Measurements from ENCODE around the gene ITFG1. TPM values are rescaled to one million over a fixed set of nuclear protein-coding genes. Genes with fewer than 3 reads are reported as not detected.

ITFG1 gene
- total RNA-seq, 1 donor from 2014 or later: 58.2 TPM

DNA sequence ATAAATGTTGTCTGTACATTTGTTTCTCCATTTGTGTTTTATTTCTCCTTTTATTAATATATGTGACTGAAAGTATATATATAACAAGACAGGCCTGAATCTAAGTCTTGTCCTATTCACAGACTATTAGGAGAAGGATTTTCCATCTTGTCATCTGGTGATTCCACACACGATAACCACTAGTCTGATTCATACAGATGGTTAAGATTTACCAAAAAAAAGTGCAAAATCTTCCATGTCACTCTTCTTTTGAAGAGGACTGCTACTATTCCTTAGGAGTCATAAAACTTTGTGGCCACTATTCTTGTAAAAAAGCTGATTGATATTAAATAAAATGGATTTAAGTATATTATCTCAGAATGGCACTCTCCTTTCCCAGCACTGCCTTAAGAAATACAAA is 156.3 kb downstream of the ITFG1 start:
- TF ChIP-seq, protein P1, sequence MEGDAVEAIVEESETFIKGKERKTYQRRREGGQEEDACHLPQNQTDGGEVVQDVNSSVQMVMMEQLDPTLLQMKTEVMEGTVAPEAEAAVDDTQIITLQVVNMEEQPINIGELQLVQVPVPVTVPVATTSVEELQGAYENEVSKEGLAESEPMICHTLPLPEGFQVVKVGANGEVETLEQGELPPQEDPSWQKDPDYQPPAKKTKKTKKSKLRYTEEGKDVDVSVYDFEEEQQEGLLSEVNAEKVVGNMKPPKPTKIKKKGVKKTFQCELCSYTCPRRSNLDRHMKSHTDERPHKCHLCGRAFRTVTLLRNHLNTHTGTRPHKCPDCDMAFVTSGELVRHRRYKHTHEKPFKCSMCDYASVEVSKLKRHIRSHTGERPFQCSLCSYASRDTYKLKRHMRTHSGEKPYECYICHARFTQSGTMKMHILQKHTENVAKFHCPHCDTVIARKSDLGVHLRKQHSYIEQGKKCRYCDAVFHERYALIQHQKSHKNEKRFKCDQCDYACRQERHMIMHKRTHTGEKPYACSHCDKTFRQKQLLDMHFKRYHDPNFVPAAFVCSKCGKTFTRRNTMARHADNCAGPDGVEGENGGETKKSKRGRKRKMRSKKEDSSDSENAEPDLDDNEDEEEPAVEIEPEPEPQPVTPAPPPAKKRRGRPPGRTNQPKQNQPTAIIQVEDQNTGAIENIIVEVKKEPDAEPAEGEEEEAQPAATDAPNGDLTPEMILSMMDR (IDR thresholded peaks at IDR 0.05): no peak
- peaks cover 4% of the 10 kb centered on the region for H3K36me3 ChIP-seq
- no peak overlapping the region for H3K27ac ChIP-seq
- ATAC-seq: no peak
- no peak overlapping the region for H3K4me3 ChIP-seq
- no peaks in the 10 kb centered on the region for H3K27me3 ChIP-seq
- intact Hi-C loops (cut with DNase I): no loop called here
- DNase-seq: no peak
- no peaks in the 10 kb centered on the region for H3K4me1 ChIP-seq
- H3K9me3 ChIP-seq: no peaks in the 10 kb centered on the region

DNA sequence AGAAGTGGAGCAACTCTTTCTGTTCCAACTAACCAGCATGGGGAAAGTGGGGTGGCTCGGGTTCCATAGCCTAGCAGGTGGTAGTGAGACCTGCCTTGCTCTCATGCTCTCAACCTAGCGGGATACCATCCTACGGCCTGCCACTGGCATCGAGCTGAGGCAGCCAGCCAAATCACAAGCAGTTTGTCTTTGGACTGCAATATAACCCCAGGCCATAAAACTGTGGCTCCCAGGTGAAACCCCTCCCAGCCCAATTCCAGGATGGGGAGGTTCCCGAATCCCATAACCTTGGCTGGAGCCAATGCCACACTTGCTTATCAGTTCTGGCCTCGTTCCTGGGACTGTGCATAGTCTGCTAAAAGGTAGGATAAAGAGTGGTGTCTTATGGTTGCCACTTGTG is 161.3 kb downstream of the ITFG1 start:
- intact Hi-C loops (cut with DNase I): no loop called here
- DNase-seq: no peak

GRCh38 chr16:47284999-47285398 is 175.9 kb downstream of the ITFG1 start:
- Histone ChIP-seq H3K27ac (no peak overlapping the region), H3K36me3 (no peaks in the 10 kb centered on the region), H3K4me3 (no peak overlapping the region), H3K4me1 (no peaks in the 10 kb centered on the region), H3K27me3 (no peaks in the 10 kb centered on the region), H3K9me3 (no peaks in the 10 kb centered on the region)
- TF ChIP-seq, protein P1 (IDR thresholded peaks at IDR 0.05): no peak
- intact Hi-C loops (cut with DNase I): no loop called here
- DNase-seq (no peak), ATAC-seq (no peak)

More for the DNA sequence above, 161.3 kb downstream of the ITFG1 start:
- H3K27ac ChIP-seq: no peak overlapping the region
- H3K4me1 ChIP-seq: no peaks in the 10 kb centered on the region
- no peak for ATAC-seq
- H3K27me3 ChIP-seq: no peaks in the 10 kb centered on the region
- no peaks in the 10 kb centered on the region for H3K9me3 ChIP-seq
- no peak overlapping the region for H3K4me3 ChIP-seq
- peaks cover 4% of the 10 kb centered on the region for H3K36me3 ChIP-seq
- TF ChIP-seq, protein P1 (IDR thresholded peaks at IDR 0.05): no peak

GRCh38 chr16:47278306-47278970 is 182.4 kb downstream of the ITFG1 start:
- Histone ChIP-seq H3K4me3 (no peak overlapping the region), H3K27ac (no peak overlapping the region), H3K36me3 (no peaks in the 10 kb centered on the region), H3K27me3 (no peaks in the 10 kb centered on the region), H3K4me1 (no peaks in the 10 kb centered on the region), H3K9me3 (no peaks in the 10 kb centered on the region)
- intact Hi-C loops (cut with DNase I): no loop called here
- no peak for DNase-seq
- TF ChIP-seq, protein P1 (IDR thresholded peaks at IDR 0.05): no peak
- ATAC-seq: no peak

GRCh38 chr16:47276522-47276921 is 184.3 kb downstream of the ITFG1 start:
- no peak overlapping the region for H3K4me3 ChIP-seq
- no peaks in the 10 kb centered on the region for H3K9me3 ChIP-seq
- no peaks in the 10 kb centered on the region for H3K27me3 ChIP-seq
- intact Hi-C loops (cut with DNase I): no loop called here
- no peak for DNase-seq
- TF ChIP-seq, protein P1 (IDR thresholded peaks at IDR 0.05): no peak
- no peaks in the 10 kb centered on the region for H3K36me3 ChIP-seq
- H3K4me1 ChIP-seq: no peaks in the 10 kb centered on the region
- ATAC-seq: no peak
- no peak overlapping the region for H3K27ac ChIP-seq

GRCh38 chr16:47262938-47263337 is 197.9 kb downstream of the ITFG1 start:
- ATAC-seq (no peak), DNase-seq (no peak)
- intact Hi-C loops (cut with DNase I): no loop called here
- TF ChIP-seq, protein P1 (IDR thresholded peaks at IDR 0.05): no peak
- Histone ChIP-seq H3K9me3 (no peaks in the 10 kb centered on the region), H3K27ac (no peak overlapping the region), H3K4me3 (no peak overlapping the region), H3K36me3 (peaks cover 6% of the 10 kb centered on the region), H3K27me3 (no peaks in the 10 kb centered on the region), H3K4me1 (no peaks in the 10 kb centered on the region)
